ENCODE results near the gene CPB1. TPM values are rescaled to one million over a fixed set of nuclear protein-coding genes. Genes with fewer than 3 reads are reported as not detected.
A peak's percentile ranks its signal among the peaks of the same experiment; 100 is the strongest.

The CPB1 gene
- total RNA-seq, 2 donors from 2014 or later, result 1.1 to 19.0 TPM

DNA sequence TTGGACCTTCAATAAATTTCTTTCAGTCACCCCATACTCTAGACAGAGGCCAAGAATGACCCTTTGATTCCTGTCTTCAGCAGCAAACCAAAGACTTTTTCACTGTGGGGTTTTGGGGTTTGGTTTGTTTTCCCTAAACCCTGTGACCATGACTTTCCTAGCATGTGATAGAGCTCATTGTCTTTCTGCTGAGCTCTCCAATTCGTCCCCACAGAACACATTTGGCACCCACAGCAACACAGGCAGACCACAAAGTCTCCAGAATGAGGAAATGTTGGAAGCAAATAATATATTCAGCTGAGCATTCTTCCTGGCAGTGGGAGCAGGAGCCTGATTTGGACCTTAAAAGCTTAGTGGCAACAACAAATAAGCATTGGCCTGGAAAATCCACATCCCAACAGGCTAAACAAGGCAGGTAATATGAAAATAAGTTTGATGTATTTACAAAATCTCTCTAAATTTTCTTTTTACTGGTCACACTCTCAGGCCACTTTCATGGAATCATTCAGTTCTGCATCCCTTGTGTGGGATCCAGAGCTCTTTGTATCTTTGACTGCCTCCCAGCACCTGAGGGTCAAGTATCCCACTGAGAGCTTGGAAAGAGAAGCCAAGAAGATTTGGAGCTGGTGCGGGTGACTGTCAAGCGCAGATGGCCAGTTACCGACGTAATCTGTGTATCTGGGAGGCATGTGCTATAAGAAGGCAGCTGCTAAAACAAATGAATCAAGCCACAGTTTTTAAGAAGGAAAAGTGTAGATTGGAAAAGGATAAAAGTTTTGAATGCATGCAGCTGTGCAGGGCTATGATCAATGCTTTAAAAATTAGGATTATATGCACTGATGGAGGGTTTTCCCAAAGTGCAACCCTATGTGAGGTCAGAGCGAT, 36.5 kb upstream of the CPB1 start:
- H3K4me3 ChIP-seq, result no peak overlapping the region
- no peaks in the 10 kb centered on the region for H3K36me3 ChIP-seq
- H3K27ac ChIP-seq, result no peak overlapping the region
- no peak overlapping the region for H3K9ac ChIP-seq (ENCODE audit: low read depth in 2 of 2, low read length in 2 of 2)
- intact Hi-C loops (cut with DNase I), result no loop called here
- no peaks in the 10 kb centered on the region for H3K4me1 ChIP-seq
- DNase-seq, result peak; percentile 22
- H3K27me3 ChIP-seq, result no peaks in the 10 kb centered on the region
- TF ChIP-seq, protein P1, sequence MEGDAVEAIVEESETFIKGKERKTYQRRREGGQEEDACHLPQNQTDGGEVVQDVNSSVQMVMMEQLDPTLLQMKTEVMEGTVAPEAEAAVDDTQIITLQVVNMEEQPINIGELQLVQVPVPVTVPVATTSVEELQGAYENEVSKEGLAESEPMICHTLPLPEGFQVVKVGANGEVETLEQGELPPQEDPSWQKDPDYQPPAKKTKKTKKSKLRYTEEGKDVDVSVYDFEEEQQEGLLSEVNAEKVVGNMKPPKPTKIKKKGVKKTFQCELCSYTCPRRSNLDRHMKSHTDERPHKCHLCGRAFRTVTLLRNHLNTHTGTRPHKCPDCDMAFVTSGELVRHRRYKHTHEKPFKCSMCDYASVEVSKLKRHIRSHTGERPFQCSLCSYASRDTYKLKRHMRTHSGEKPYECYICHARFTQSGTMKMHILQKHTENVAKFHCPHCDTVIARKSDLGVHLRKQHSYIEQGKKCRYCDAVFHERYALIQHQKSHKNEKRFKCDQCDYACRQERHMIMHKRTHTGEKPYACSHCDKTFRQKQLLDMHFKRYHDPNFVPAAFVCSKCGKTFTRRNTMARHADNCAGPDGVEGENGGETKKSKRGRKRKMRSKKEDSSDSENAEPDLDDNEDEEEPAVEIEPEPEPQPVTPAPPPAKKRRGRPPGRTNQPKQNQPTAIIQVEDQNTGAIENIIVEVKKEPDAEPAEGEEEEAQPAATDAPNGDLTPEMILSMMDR (IDR thresholded peaks at IDR 0.05), result no peak
- no peaks in the 10 kb centered on the region for H3K9me3 ChIP-seq

DNA sequence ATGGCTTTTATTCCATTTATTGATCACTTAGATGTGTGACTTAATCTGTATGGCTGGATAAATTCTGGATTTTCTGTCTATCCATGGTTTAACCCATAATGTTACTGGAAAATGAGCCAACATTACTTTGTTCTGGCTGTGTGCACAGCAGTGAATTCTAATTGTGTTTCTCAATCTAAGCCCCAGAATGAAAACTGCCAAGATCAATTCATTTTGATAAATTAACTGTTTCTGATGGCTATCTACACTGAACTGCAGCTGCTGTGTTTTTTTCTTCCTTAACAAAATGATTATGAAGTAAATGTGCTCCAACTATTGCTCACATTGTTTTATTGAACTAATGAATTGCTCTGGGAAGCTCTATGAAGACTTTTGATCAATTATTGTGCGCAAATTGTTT, 35.7 kb upstream of the CPB1 start:
- no peak overlapping the region for H3K27ac ChIP-seq
- no peaks in the 10 kb centered on the region for H3K9me3 ChIP-seq
- no peak for DNase-seq
- intact Hi-C loops (cut with DNase I), result no loop called here
- H3K9ac ChIP-seq (ENCODE audit: low read depth in 2 of 2, low read length in 2 of 2), result no peak overlapping the region
- H3K36me3 ChIP-seq, result no peaks in the 10 kb centered on the region
- TF ChIP-seq, protein P1 (IDR thresholded peaks at IDR 0.05), result no peak
- no peaks in the 10 kb centered on the region for H3K4me1 ChIP-seq
- H3K27me3 ChIP-seq, result no peaks in the 10 kb centered on the region
- no peak overlapping the region for H3K4me3 ChIP-seq

- intact Hi-C loops (cut with DNase I), result no loop called here
- Histone ChIP-seq H3K27me3 (no peaks in the 10 kb centered on the region), H3K4me1 (no peaks in the 10 kb centered on the region), H3K9me3 (no peaks in the 10 kb centered on the region), H3K4me3 (no peak overlapping the region), H3K36me3 (no peaks in the 10 kb centered on the region), H3K27ac (no peak overlapping the region), H3K9ac (ENCODE audit: low read depth in 2 of 2, low read length in 2 of 2) (no peak overlapping the region)
- DNase-seq, result no peak
- TF ChIP-seq, protein P1 (IDR thresholded peaks at IDR 0.05), result no peak
Observed at GRCh38 chr3:148792516-148792915, 35.1 kb upstream of the CPB1 start.

DNA sequence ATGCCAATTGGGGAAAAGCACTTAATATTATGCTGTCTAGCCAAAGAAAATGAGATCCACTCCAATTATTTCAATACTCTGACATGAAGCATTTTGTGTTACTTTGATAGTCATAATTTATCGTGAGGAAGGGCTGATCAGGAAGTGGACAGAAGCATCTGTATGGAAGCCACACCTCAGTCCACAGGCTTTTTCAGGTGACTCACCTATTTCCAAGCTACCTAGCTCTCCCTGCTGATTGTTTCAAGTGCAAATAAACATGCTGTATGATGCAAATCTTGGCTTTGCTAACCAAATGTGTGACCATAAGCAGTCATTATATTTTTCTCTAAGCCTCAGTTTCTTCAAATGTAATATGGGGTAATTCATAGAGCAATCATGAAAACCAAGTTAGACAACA, 30.8 kb upstream of the CPB1 start:
- Histone ChIP-seq H3K9me3 (no peaks in the 10 kb centered on the region), H3K27ac (no peak overlapping the region), H3K36me3 (no peaks in the 10 kb centered on the region), H3K4me3 (no peak overlapping the region), H3K9ac (ENCODE audit: low read depth in 2 of 2, low read length in 2 of 2) (no peak overlapping the region), H3K27me3 (no peaks in the 10 kb centered on the region), H3K4me1 (no peaks in the 10 kb centered on the region)
- intact Hi-C loops (cut with DNase I), result no loop called here
- TF ChIP-seq, protein P1 (IDR thresholded peaks at IDR 0.05), result no peak
- DNase-seq, result no peak

DNA sequence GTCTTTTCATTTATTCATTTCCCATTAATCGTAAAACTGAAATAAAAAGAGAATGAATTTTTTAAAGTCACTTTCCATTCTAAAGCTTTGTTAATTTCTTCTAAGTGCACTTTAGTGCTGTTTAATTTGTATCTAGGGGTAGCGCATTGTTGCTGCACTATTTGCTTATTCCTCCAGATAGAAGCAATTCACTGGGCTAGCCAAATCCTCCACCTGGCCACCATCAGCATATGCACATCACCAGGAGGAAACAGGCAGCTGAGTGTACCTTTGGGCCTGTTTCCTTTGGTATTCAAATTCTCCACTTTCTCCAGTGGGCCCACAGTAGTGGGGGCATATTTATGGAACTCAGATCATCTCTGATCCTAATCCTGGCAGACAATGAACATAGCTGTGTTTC, 29.8 kb upstream of the CPB1 start:
- intact Hi-C loops (cut with DNase I), result no loop called here
- Histone ChIP-seq H3K27ac (no peak overlapping the region), H3K9me3 (no peaks in the 10 kb centered on the region), H3K36me3 (no peaks in the 10 kb centered on the region), H3K4me1 (no peaks in the 10 kb centered on the region), H3K4me3 (no peak overlapping the region), H3K27me3 (no peaks in the 10 kb centered on the region), H3K9ac (ENCODE audit: low read depth in 2 of 2, low read length in 2 of 2) (no peak overlapping the region)
- TF ChIP-seq, protein P1 (IDR thresholded peaks at IDR 0.05), result no peak
- no peak for DNase-seq

Measured in colonic mucosa (tissue), 4 donors.